GM10266 (cell line): ENCODE results near the gene CDC42BPA.
A peak's percentile ranks its signal among the peaks of the same experiment; 100 is the strongest.

Experiments
- DNase-seq: peaks from one replicate; pipeline ENCODE4 v3.0.0; 2012; ENCODE audit errors: extremely low spot score
- CTCF ChIP-seq: IDR thresholded peaks from 2 replicates; pipeline ENCODE4 v1.5.1; 2012; ENCODE audit warnings: mild to moderate bottlenecking, low read depth; ENCODE audit not compliant: control insufficient read depth, insufficient read depth; ENCODE audit errors: missing control alignments

CDC42BPA gene

GRCh38 chr1:226940029-226940805, 378.1 kb downstream of the CDC42BPA start, which contains the start of gene COQ8A:
COQ8A (plus strand) TSS chr1:226940294; CDS start chr1:226961386, 21,092 bp downstream.
- TF ChIP-seq CTCF: no peak
- DNase-seq: peak; percentile 98
